Transverse colon (tissue), 4 donors: ENCODE data around the gene NRN1.

Experiments used
- EP300 ChIP-seq: sonication (generic); formaldehyde crosslinking; IDR thresholded peaks from one replicate; pipeline ENCODE4 v1.6.1; 2017; ENCODE audit warnings: antibody characterized with exemption, low read depth
- POLR2A ChIP-seq: fragments of 450-650 bp; IDR thresholded peaks from one replicate; pipeline ENCODE4 v1.6.1; 2016; ENCODE audit warnings: antibody characterized with exemption, mild to moderate bottlenecking, moderate library complexity
- POLR2AphosphoS5 ChIP-seq, 3 donors: sonication (generic); formaldehyde crosslinking; IDR thresholded peaks; one replicate each; pipeline ENCODE4 v1.6.1; 2016; ENCODE audit warnings: antibody characterized with exemption in 3 of 3
- TF ChIP-seq, protein P1 (sequence below), 5 experiments: fragments of 200-600 bp in 3 of 5; fragments of 450-650 bp in 2 of 5; sonication (generic) in 3 of 5; IDR thresholded peaks; 1 replicate in 2 of 5; 2 replicates in 3 of 5; pipeline ENCODE4 v1.5.1; 2016 to 2017; ENCODE audit warnings: antibody characterized with exemption in 5 of 5, inconsistent platforms in 3 of 5, mild to moderate bottlenecking in 2 of 5, moderate library complexity in 1 of 5

- TF ChIP-seq, protein P1, sequence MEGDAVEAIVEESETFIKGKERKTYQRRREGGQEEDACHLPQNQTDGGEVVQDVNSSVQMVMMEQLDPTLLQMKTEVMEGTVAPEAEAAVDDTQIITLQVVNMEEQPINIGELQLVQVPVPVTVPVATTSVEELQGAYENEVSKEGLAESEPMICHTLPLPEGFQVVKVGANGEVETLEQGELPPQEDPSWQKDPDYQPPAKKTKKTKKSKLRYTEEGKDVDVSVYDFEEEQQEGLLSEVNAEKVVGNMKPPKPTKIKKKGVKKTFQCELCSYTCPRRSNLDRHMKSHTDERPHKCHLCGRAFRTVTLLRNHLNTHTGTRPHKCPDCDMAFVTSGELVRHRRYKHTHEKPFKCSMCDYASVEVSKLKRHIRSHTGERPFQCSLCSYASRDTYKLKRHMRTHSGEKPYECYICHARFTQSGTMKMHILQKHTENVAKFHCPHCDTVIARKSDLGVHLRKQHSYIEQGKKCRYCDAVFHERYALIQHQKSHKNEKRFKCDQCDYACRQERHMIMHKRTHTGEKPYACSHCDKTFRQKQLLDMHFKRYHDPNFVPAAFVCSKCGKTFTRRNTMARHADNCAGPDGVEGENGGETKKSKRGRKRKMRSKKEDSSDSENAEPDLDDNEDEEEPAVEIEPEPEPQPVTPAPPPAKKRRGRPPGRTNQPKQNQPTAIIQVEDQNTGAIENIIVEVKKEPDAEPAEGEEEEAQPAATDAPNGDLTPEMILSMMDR (IDR thresholded peaks at IDR 0.05) = no peak
- TF ChIP-seq EP300 = no peak
- no peak for TF ChIP-seq POLR2A
- TF ChIP-seq POLR2AphosphoS5 (IDR thresholded peaks at IDR 0.05) = no peak
Observed at GRCh38 chr6:6006428-6007365, at the start of gene NRN1.
